Transverse colon (tissue), 3 donors: ENCODE results near the gene NPPB.

ENCODE experiments used
- CTCF ChIP-seq, 5 experiments: fragments of 200-600 bp in 3 of 5; fragments of 450-650 bp in 2 of 5; sonication (generic) in 3 of 5; IDR thresholded peaks; 1 replicate in 2 of 5; 2 replicates in 3 of 5; pipeline ENCODE4 v1.5.1; 2016 to 2017; ENCODE audit warnings: antibody characterized with exemption in 5 of 5, inconsistent platforms in 3 of 5, mild to moderate bottlenecking in 2 of 5, moderate library complexity in 1 of 5
- EP300 ChIP-seq: sonication (generic); formaldehyde crosslinking; IDR thresholded peaks from one replicate; pipeline ENCODE4 v1.6.1; 2017; ENCODE audit warnings: antibody characterized with exemption, low read depth
- POLR2A ChIP-seq: fragments of 450-650 bp; IDR thresholded peaks from one replicate; pipeline ENCODE4 v1.6.1; 2016; ENCODE audit warnings: antibody characterized with exemption, mild to moderate bottlenecking, moderate library complexity

- TF ChIP-seq CTCF (IDR thresholded peaks at IDR 0.05), result no peak
- no peak for TF ChIP-seq POLR2A
- no peak for TF ChIP-seq EP300
Measured at GRCh38 chr1:11858613-11858967, at the start of gene NPPB.
